HEK293 (cell line): ENCODE measurements around the gene STK24.

Experiments used
- GLI2 ChIP-seq: fragments of 450-650 bp; formaldehyde crosslinking; IDR thresholded peaks from 2 replicates; pipeline ENCODE4; 2017; ENCODE audit warnings: missing biosample characterization, missing genetic modification characterization, low read depth, borderline replicate concordance
- KLF7 ChIP-seq: fragments of 450-650 bp; formaldehyde crosslinking; IDR thresholded peaks from 2 replicates; pipeline ENCODE4 v1.5.1; 2016; ENCODE audit warnings: missing biosample characterization, missing genetic modification characterization, borderline replicate concordance
- MEIS1 ChIP-seq: sonication (generic); formaldehyde crosslinking; IDR thresholded peaks from 2 replicates; pipeline ENCODE4 v1.8.1; 2022; ENCODE audit warnings: missing genetic modification reagents, mild to moderate bottlenecking, borderline replicate concordance
- SALL2 ChIP-seq: fragments of 450-650 bp; formaldehyde crosslinking; IDR thresholded peaks from 2 replicates; pipeline ENCODE4 v1.5.0; 2017; ENCODE audit warnings: missing biosample characterization, mild to moderate bottlenecking, missing genetic modification characterization, borderline replicate concordance
- SP7 ChIP-seq: fragments of 450-650 bp; formaldehyde crosslinking; IDR thresholded peaks from 2 replicates; pipeline ENCODE4 v1.5.1; 2016; ENCODE audit warnings: missing biosample characterization, missing genetic modification characterization
- WT1 ChIP-seq: fragments of 450-650 bp; formaldehyde crosslinking; IDR thresholded peaks from 2 replicates; pipeline ENCODE4 v1.5.1; 2016; ENCODE audit warnings: missing biosample characterization, missing genetic modification characterization
- YY1 ChIP-seq: fragments of 450-650 bp; formaldehyde crosslinking; IDR thresholded peaks from 2 replicates; pipeline ENCODE4 v1.5.1; 2018; ENCODE audit warnings: missing biosample characterization, missing genetic modification characterization
- ZBTB21 ChIP-seq: fragments of 450-650 bp; formaldehyde crosslinking; IDR thresholded peaks from 2 replicates; pipeline ENCODE4 v1.5.1; 2017; ENCODE audit warnings: missing biosample characterization, missing genetic modification characterization
- ZBTB7A ChIP-seq: fragments of 450-650 bp; formaldehyde crosslinking; IDR thresholded peaks from 2 replicates; pipeline ENCODE4 v1.5.1; 2016; ENCODE audit warnings: low read depth, missing biosample characterization, missing genetic modification characterization
- ZFP37 ChIP-seq: fragments of 450-650 bp; formaldehyde crosslinking; IDR thresholded peaks from 2 replicates; pipeline ENCODE4 v1.5.1; 2016; ENCODE audit warnings: missing biosample characterization, missing genetic modification characterization
- ZNF112 ChIP-seq: fragments of 450-650 bp; formaldehyde crosslinking; IDR thresholded peaks from 2 replicates; pipeline ENCODE4 v1.5.0; 2017; ENCODE audit warnings: missing biosample characterization, missing genetic modification characterization
- ZNF138 ChIP-seq: fragments of 450-650 bp; formaldehyde crosslinking; IDR thresholded peaks from 2 replicates; pipeline ENCODE4 v1.5.1; 2016; ENCODE audit warnings: missing biosample characterization, missing genetic modification characterization, borderline replicate concordance
- ZNF140 ChIP-seq: fragments of 450-650 bp; formaldehyde crosslinking; IDR thresholded peaks from 2 replicates; pipeline ENCODE4 v1.5.1; 2016; ENCODE audit warnings: missing biosample characterization, missing genetic modification characterization
- ZNF155 ChIP-seq: fragments of 450-650 bp; formaldehyde crosslinking; IDR thresholded peaks from 2 replicates; pipeline ENCODE4 v1.5.1; 2016; ENCODE audit warnings: missing biosample characterization, missing genetic modification characterization
- ZNF157 ChIP-seq: fragments of 450-650 bp; formaldehyde crosslinking; IDR thresholded peaks from 2 replicates; pipeline ENCODE4 v1.5.1; 2016; ENCODE audit warnings: missing biosample characterization, missing genetic modification characterization
- ZNF16 ChIP-seq: fragments of 450-650 bp; formaldehyde crosslinking; IDR thresholded peaks from 2 replicates; pipeline ENCODE4 v1.5.1; 2016; ENCODE audit warnings: low read depth, missing biosample characterization, missing genetic modification characterization
- ZNF2 ChIP-seq: fragments of 450-650 bp; formaldehyde crosslinking; IDR thresholded peaks from 2 replicates; pipeline ENCODE4 v1.5.1; 2016; ENCODE audit warnings: missing biosample characterization, missing genetic modification characterization
- ZNF350 ChIP-seq: fragments of 450-650 bp; formaldehyde crosslinking; IDR thresholded peaks from 2 replicates; pipeline ENCODE4 v1.5.0; 2017; ENCODE audit warnings: missing biosample characterization, mild to moderate bottlenecking, missing genetic modification characterization
- ZNF426 ChIP-seq: fragments of 450-650 bp; formaldehyde crosslinking; IDR thresholded peaks from 2 replicates; pipeline ENCODE4 v1.5.1; 2017; ENCODE audit warnings: missing biosample characterization, missing genetic modification characterization, mild to moderate bottlenecking, inconsistent platforms, moderate library complexity
- ZNF514 ChIP-seq: fragments of 450-650 bp; formaldehyde crosslinking; IDR thresholded peaks from 2 replicates; pipeline ENCODE4 v1.5.1; 2016; ENCODE audit warnings: missing biosample characterization, missing genetic modification characterization
- ZNF571 ChIP-seq: fragments of 450-650 bp; formaldehyde crosslinking; IDR thresholded peaks from 2 replicates; pipeline ENCODE4 v1.5.0; 2017; ENCODE audit warnings: missing biosample characterization, missing genetic modification characterization
- ZNF580 ChIP-seq: fragments of 450-650 bp; formaldehyde crosslinking; IDR thresholded peaks from 2 replicates; pipeline ENCODE4 v1.5.1; 2016; ENCODE audit warnings: missing biosample characterization, missing genetic modification characterization
- ZNF610 ChIP-seq: fragments of 450-650 bp; formaldehyde crosslinking; IDR thresholded peaks from 2 replicates; pipeline ENCODE4 v1.5.1; 2016; ENCODE audit warnings: missing biosample characterization, missing genetic modification characterization, borderline replicate concordance
- ZNF623 ChIP-seq: fragments of 450-650 bp; formaldehyde crosslinking; IDR thresholded peaks from 2 replicates; pipeline ENCODE4 v1.5.1; 2016; ENCODE audit warnings: missing biosample characterization, missing genetic modification characterization
- ZNF670 ChIP-seq: fragments of 450-650 bp; formaldehyde crosslinking; IDR thresholded peaks from 2 replicates; pipeline ENCODE4 v1.5.1; 2016; ENCODE audit warnings: missing biosample characterization, missing genetic modification characterization, low read depth
- ZNF707 ChIP-seq: fragments of 450-650 bp; formaldehyde crosslinking; IDR thresholded peaks from 2 replicates; pipeline ENCODE4 v1.5.1; 2016; ENCODE audit warnings: missing biosample characterization, missing genetic modification characterization
- ZNF76 ChIP-seq: fragments of 450-650 bp; formaldehyde crosslinking; IDR thresholded peaks from 2 replicates; pipeline ENCODE4; 2016; ENCODE audit warnings: low read depth, missing biosample characterization, missing genetic modification characterization, borderline replicate concordance
- ZNF776 ChIP-seq: fragments of 450-650 bp; formaldehyde crosslinking; IDR thresholded peaks from 2 replicates; pipeline ENCODE4 v1.5.0; 2017; ENCODE audit warnings: missing biosample characterization, missing genetic modification characterization, borderline replicate concordance
- ZNF785 ChIP-seq: fragments of 450-650 bp; formaldehyde crosslinking; IDR thresholded peaks from 2 replicates; pipeline ENCODE4 v1.5.1; 2016; ENCODE audit warnings: missing biosample characterization, missing genetic modification characterization
- ZNF830 ChIP-seq: fragments of 450-650 bp; IDR thresholded peaks from 2 replicates; pipeline ENCODE4 v1.5.0; 2018; ENCODE audit warnings: missing biosample characterization, missing genetic modification characterization, low read depth, mild to moderate bottlenecking, moderate library complexity
- ZNF837 ChIP-seq: fragments of 450-650 bp; formaldehyde crosslinking; IDR thresholded peaks from 2 replicates; pipeline ENCODE4 v1.5.1; 2016; ENCODE audit warnings: missing biosample characterization, missing genetic modification characterization
- ZSCAN23 ChIP-seq: fragments of 450-650 bp; formaldehyde crosslinking; IDR thresholded peaks from 2 replicates; pipeline ENCODE4 v1.5.1; 2016; ENCODE audit warnings: missing biosample characterization, missing genetic modification characterization
- ZSCAN30 ChIP-seq: fragments of 450-650 bp; IDR thresholded peaks from 2 replicates; pipeline ENCODE4 v1.5.1; 2018; ENCODE audit warnings: missing biosample characterization, mild to moderate bottlenecking, missing genetic modification characterization, moderate library complexity
- TF ChIP-seq, protein P1 (sequence below): fragments of 450-650 bp; formaldehyde crosslinking; IDR thresholded peaks from 2 replicates; pipeline ENCODE4 v1.5.1; 2016; ENCODE audit warnings: missing biosample characterization, missing genetic modification characterization, borderline replicate concordance
- TF ChIP-seq, protein P2 (sequence below): fragments of 450-650 bp; formaldehyde crosslinking; IDR thresholded peaks from 2 replicates; pipeline ENCODE4 v1.5.1; 2016; ENCODE audit warnings: missing biosample characterization, missing genetic modification characterization
- TF ChIP-seq, protein P3 (sequence below): fragments of 450-650 bp; formaldehyde crosslinking; optimal IDR thresholded peaks from 2 replicates; pipeline ENCODE3; 2016; ENCODE audit warnings: missing biosample characterization, mild to moderate bottlenecking, missing genetic modification characterization

STK24 gene

DNA sequence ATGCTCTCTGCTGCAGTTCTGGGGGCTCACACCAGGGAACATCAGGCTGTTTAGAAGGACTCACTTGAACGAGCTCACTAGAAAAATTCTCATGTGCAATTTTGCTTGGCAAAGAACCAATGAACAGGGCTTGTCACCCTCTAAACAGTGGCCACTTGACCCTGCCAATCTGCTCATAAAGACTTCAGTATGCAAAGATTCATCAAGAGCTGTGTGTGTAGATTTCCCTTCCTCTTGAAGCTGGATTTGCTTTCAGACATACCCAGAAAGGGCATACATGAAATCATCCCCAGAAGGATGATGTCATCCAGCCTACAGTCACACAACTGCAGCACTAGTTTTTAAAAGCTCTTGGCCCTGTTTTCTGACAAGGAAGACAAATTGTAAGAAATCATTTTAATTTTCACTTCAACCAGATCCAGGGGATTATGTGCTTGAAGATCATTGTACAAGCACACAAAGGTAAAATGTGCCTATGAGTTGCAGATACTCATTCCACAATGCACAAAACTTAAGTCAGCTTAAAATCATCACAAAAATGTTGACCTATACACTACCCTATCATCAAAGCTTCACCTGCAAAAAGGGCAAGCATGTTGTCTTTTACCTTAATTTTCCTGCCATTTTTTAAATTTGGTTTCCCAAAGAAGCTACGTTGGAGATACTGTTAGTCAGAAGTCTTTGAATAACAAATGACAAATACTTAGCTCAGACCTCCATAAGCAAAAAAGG is 5.2 kb upstream of the STK24 start (continued):
- TF ChIP-seq ZNF157 (tag by site-specific recombination) (no peak), ZNF830 (tag by site-specific recombination) (no peak), ZNF776 (tag by site-specific recombination) (no peak), ZNF623 (tag by site-specific recombination) (no peak), ZNF571 (tag by site-specific recombination) (no peak), ZNF16 (tag by site-specific recombination) (no peak), ZNF140 (no peak), YY1 (tag by site-specific recombination) (no peak), ZNF707 (tag by site-specific recombination) (no peak), MEIS1 (CRISPR knock-in tag) (no peak), ZNF610 (tag by site-specific recombination) (no peak), ZBTB21 (tag by site-specific recombination) (peak; percentile 73), ZNF76 (tag by site-specific recombination) (no peak), GLI2 (tag by site-specific recombination) (no peak), SP7 (tag by site-specific recombination) (peak; percentile 85), ZNF112 (tag by site-specific recombination) (no peak), KLF7 (no peak), ZNF2 (tag by site-specific recombination) (peak; percentile 73; the same call in 1 of the 2 replicates), ZNF155 (tag by site-specific recombination) (no peak), ZNF514 (tag by site-specific recombination) (no peak), SALL2 (tag by site-specific recombination) (no peak), ZNF837 (tag by site-specific recombination) (no peak), ZNF670 (no peak), ZNF580 (no peak), ZNF138 (tag by site-specific recombination) (no peak), ZNF785 (tag by site-specific recombination) (no peak), ZNF350 (tag by site-specific recombination) (no peak), ZBTB7A (tag by site-specific recombination) (no peak), ZSCAN23 (tag by site-specific recombination) (0 out of 2 replicates have a peak, but pooled peaks have one; percentile 79), ZSCAN30 (tag by site-specific recombination) (0 out of 2 replicates have a peak, but pooled peaks have one; percentile 13), WT1 (tag by site-specific recombination) (0 out of 2 replicates have a peak, but pooled peaks have one; percentile 28), ZNF426 (tag by site-specific recombination) (no peak), ZFP37 (tag by site-specific recombination) (no peak)
- TF ChIP-seq, protein P1, sequence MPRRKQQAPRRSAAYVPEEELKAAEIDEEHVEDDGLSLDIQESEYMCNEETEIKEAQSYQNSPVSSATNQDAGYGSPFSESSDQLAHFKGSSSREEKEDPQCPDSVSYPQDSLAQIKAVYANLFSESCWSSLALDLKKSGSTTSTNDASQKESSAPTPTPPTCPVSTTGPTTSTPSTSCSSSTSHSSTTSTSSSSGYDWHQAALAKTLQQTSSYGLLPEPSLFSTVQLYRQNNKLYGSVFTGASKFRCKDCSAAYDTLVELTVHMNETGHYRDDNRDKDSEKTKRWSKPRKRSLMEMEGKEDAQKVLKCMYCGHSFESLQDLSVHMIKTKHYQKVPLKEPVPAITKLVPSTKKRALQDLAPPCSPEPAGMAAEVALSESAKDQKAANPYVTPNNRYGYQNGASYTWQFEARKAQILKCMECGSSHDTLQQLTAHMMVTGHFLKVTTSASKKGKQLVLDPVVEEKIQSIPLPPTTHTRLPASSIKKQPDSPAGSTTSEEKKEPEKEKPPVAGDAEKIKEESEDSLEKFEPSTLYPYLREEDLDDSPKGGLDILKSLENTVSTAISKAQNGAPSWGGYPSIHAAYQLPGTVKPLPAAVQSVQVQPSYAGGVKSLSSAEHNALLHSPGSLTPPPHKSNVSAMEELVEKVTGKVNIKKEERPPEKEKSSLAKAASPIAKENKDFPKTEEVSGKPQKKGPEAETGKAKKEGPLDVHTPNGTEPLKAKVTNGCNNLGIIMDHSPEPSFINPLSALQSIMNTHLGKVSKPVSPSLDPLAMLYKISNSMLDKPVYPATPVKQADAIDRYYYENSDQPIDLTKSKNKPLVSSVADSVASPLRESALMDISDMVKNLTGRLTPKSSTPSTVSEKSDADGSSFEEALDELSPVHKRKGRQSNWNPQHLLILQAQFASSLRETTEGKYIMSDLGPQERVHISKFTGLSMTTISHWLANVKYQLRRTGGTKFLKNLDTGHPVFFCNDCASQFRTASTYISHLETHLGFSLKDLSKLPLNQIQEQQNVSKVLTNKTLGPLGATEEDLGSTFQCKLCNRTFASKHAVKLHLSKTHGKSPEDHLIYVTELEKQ (tag by site-specific recombination): peak; percentile 90
- TF ChIP-seq, protein P2, sequence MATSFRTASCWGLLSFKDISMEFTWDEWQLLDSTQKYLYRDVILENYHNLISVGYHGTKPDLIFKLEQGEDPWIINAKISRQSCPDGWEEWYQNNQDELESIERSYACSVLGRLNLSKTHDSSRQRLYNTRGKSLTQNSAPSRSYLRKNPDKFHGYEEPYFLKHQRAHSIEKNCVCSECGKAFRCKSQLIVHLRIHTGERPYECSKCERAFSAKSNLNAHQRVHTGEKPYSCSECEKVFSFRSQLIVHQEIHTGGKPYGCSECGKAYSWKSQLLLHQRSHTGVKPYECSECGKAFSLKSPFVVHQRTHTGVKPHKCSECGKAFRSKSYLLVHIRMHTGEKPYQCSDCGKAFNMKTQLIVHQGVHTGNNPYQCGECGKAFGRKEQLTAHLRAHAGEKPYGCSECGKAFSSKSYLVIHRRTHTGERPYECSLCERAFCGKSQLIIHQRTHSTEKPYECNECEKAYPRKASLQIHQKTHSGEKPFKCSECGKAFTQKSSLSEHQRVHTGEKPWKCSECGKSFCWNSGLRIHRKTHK: no peak
- TF ChIP-seq, protein P3, sequence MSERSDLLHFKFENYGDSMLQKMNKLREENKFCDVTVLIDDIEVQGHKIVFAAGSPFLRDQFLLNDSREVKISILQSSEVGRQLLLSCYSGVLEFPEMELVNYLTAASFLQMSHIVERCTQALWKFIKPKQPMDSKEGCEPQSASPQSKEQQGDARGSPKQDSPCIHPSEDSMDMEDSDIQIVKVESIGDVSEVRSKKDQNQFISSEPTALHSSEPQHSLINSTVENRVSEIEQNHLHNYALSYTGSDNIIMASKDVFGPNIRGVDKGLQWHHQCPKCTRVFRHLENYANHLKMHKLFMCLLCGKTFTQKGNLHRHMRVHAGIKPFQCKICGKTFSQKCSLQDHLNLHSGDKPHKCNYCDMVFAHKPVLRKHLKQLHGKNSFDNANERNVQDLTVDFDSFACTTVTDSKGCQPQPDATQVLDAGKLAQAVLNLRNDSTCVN (tag by site-specific recombination): no peak
